ENCODE data around the gene HSPG2.

DNA sequence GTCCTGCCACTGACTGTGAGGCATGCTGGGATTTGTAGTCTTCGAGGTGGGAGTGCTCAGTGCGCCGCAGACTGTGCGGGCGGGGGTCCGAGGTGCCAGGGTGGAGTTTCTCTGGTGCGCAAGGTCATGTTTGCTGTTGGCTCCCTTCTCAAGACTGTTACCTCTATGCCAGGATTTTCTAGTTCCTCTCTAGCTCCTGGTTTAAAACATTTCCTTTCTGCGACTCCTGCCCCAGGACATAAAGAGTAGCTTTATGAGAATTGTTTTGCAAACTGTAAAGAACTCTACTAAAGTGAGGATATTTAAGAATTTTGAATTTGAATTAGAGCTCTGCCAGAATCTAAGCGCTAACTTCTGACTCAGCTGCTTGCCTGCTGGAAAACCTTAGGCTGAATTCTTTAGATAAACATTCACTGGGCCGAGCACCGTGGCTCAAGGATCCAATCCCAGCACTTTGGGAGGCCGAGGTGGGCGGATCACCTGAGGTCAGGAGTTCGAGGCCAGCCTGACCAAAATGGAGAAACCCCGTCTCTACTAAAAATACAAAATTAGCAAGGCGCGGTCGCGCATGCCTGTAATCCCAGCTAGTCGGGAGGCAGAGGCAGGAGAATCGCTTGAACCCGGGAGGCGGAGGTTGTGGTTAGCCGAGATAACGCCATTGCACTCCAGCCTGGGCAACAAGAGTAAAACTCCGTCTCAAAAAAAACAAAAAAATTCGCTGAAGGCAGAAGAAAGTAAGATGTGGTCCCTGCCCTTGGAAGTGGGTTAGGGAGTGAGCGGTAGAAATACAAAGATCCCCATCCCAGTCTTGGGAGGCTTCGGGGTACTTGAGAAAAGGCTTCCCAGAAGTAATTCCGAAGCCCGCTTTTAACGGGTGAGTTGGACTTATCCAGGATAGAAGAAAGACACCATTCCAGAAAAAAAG, 153.2 kb downstream of the HSPG2 start:
- TF ChIP-seq POLR2AphosphoS5 (IDR thresholded peaks at IDR 0.05; ENCODE audit: low read depth, low read length) (no peak), CTCF (IDR thresholded peaks at IDR 0.05) (no peak)

All from Panc1 (cell line).